Gastroesophageal sphincter (tissue), 4 donors: ENCODE data around the gene COL11A2. TPM values are rescaled to one million over a fixed set of nuclear protein-coding genes. Genes with fewer than 3 reads are reported as not detected.

Experiments
- ATAC-seq: fragments of 150-250 bp; one replicate; pipeline ENCODE4 v1.9.1; 2016; ENCODE audit warnings: mild to moderate bottlenecking, moderate library complexity
- H3K27ac ChIP-seq, 4 donors: fragments of 200-600 bp; sonication (generic) in 3 of 4; 1 replicate in 3 of 4; 2 replicates in 1 of 4; pipeline ENCODE4 v1.5.1; 2016 to 2019
- H3K27me3 ChIP-seq: fragments of 200-600 bp; sonication (generic); one replicate; pipeline ENCODE4 v1.5.1; 2019
- H3K36me3 ChIP-seq, 2 donors: fragments of 200-600 bp; sonication (generic); one replicate each; pipeline ENCODE4 v1.5.1; 2019; ENCODE audit warnings: control low read depth in 1 of 2
- H3K4me1 ChIP-seq, 3 donors: fragments of 200-600 bp; sonication (generic); 1 replicate in 2 of 3; 2 replicates in 1 of 3; pipeline ENCODE4 v1.5.1; 2016 to 2019; ENCODE audit warnings: control low read depth in 2 of 3
- H3K4me3 ChIP-seq, 2 donors: fragments of 200-600 bp; sonication (generic); one replicate each; pipeline ENCODE4 v1.5.1; 2019; ENCODE audit warnings: mild to moderate bottlenecking in 1 of 2, moderate library complexity in 1 of 2
- H3K9me3 ChIP-seq, 3 donors: fragments of 200-600 bp; sonication (generic); one replicate each; pipeline ENCODE4 v1.5.1; 2017 to 2019; ENCODE audit warnings: control low read depth in 2 of 3
- CTCF ChIP-seq, 4 experiments: fragments of 200-600 bp in 2 of 4; fragments of 450-650 bp in 2 of 4; sonication (generic) in 1 of 4; IDR thresholded peaks; one replicate each; pipeline ENCODE4 v1.5.1; 2017 to 2019; ENCODE audit warnings: antibody characterized with exemption in 4 of 4, mild to moderate bottlenecking in 2 of 4, moderate library complexity in 2 of 4
- EP300 ChIP-seq: sonication (generic); formaldehyde crosslinking; IDR thresholded peaks from one replicate; pipeline ENCODE4 v1.6.1; 2017; ENCODE audit warnings: antibody characterized with exemption, mild to moderate bottlenecking
- POLR2A ChIP-seq, 2 donors: fragments of 450-650 bp; IDR thresholded peaks; one replicate each; pipeline ENCODE4 v1.6.1; 2017; ENCODE audit warnings: antibody characterized with exemption in 2 of 2, mild to moderate bottlenecking in 2 of 2, moderate library complexity in 1 of 2
- POLR2AphosphoS5 ChIP-seq: sonication (generic); formaldehyde crosslinking; IDR thresholded peaks from one replicate; pipeline ENCODE4 v1.6.1; 2017; ENCODE audit warnings: antibody characterized with exemption
- WGBS, 2 donors: methylation state at CpG; one replicate each; pipeline ENCODE4 v1.1.5; 2018; ENCODE audit warnings: low coverage in 1 of 2; 5-methylcytosine and 5-hydroxymethylcytosine counted together
- total RNA-seq, 4 donors: library from RNA; depleted of rRNA; stranded (reverse); fragments of >200 nt; gene quantifications; one replicate each; pipeline ENCODE4 v1.1.0, GENCODE V29; 2016

COL11A2 gene
- total RNA-seq, 4 donors from 2014 or later = 0.35 to 1.4 (median 0.45) TPM

GRCh38 chr6:33172688-33173534 is 19.4 kb downstream of the COL11A2 start:
- ATAC-seq = no peak
- no peaks in the 10 kb centered on the region for H3K4me1 ChIP-seq
- H3K27me3 ChIP-seq = no peaks in the 10 kb centered on the region
- H3K9me3 ChIP-seq = no peaks in the 10 kb centered on the region
- no peaks in the 10 kb centered on the region for H3K36me3 ChIP-seq
- H3K4me3 ChIP-seq = no peak overlapping the region
- H3K27ac ChIP-seq = no peak overlapping the region
- WGBS, 2 donors = 18 to 40% methylated on average over 2 to 3 of the region's 16 CpGs
- TF ChIP-seq EP300 (no peak), POLR2AphosphoS5 (no peak), CTCF (IDR thresholded peaks at IDR 0.05) (peak in 3 of 4 experiments; percentile 38 to 56 (median 40)), POLR2A (IDR thresholded peaks at IDR 0.05) (no peak)

DNA sequence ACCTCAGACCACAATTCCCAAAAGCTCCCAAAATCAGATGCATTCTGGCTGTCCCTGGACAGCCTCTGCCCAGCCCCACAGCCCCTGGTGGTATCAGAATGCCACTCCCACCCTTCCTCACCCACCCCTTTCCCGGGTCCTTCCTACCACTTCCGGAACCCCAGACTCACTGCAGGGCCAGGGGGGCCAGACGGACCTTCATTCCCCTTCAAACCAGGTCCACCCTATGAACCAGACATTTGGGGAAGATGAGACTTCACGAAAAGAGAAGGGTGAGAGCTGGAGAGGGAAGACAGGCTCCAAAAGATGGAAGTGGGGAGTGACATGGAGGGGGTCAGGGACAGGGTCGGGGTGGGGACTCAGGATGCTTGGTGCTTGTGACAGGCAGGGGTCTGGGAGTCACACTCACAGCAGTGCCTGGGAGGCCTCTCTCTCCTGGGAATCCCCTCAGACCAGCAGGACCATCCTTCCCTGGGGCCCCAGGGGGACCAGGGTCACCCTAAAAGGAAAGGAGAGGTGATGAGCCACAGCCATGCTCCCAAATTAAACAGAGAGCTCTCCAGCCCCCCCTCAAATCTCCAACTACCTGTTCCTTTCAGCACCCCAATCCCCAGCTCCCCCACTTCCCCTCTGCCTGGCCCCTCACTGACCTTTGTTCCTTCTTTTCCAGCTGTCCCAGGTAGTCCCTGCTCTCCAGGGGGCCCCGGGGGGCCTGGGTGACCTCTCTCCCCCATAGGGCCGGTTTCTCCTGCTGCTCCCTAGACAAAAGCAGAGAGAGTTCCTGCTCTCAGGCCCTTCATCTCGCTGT is 20.2 kb downstream of the COL11A2 start:
- Histone ChIP-seq H3K4me3 (no peak overlapping the region), H3K36me3 (no peaks in the 10 kb centered on the region), H3K4me1 (no peaks in the 10 kb centered on the region), H3K27ac (no peak overlapping the region), H3K27me3 (no peaks in the 10 kb centered on the region), H3K9me3 (no peaks in the 10 kb centered on the region)
- ATAC-seq = no peak
- WGBS, 2 donors = 18 to 75% methylated on average over 2 to 3 of the region's 8 CpGs
- TF ChIP-seq EP300 (no peak), CTCF (IDR thresholded peaks at IDR 0.05) (no peak), POLR2A (IDR thresholded peaks at IDR 0.05) (no peak), POLR2AphosphoS5 (no peak)

GRCh38 chr6:33171016-33171879 is 21.0 kb downstream of the COL11A2 start:
- WGBS, 2 donors = 80% methylated on average over 1 of the region's 11 CpGs; no CpG with 5 or more reads in 1 of the 2 donors
- no peak for ATAC-seq
- no peak overlapping the region for H3K4me3 ChIP-seq
- H3K4me1 ChIP-seq = no peaks in the 10 kb centered on the region
- no peaks in the 10 kb centered on the region for H3K9me3 ChIP-seq
- TF ChIP-seq EP300 (no peak), CTCF (IDR thresholded peaks at IDR 0.05) (no peak), POLR2A (IDR thresholded peaks at IDR 0.05) (no peak), POLR2AphosphoS5 (no peak)
- no peaks in the 10 kb centered on the region for H3K27me3 ChIP-seq
- no peak overlapping the region for H3K27ac ChIP-seq
- H3K36me3 ChIP-seq = no peaks in the 10 kb centered on the region

GRCh38 chr6:33170176-33171015 is 21.9 kb downstream of the COL11A2 start:
- WGBS, 2 donors = 71 to 82% methylated on average over 3 to 5 of the region's 9 CpGs
- no peaks in the 10 kb centered on the region for H3K36me3 ChIP-seq
- no peaks in the 10 kb centered on the region for H3K9me3 ChIP-seq
- H3K27ac ChIP-seq = no peak overlapping the region
- H3K27me3 ChIP-seq = no peaks in the 10 kb centered on the region
- no peak for ATAC-seq
- no peak overlapping the region for H3K4me3 ChIP-seq
- no peaks in the 10 kb centered on the region for H3K4me1 ChIP-seq
- TF ChIP-seq EP300 (no peak), CTCF (IDR thresholded peaks at IDR 0.05) (no peak), POLR2A (IDR thresholded peaks at IDR 0.05) (no peak), POLR2AphosphoS5 (no peak)
